CD4-positive, CD25-positive, alpha-beta regulatory T cell (primary cell): ENCODE results near the gene PPY. TPM values are rescaled to one million over a fixed set of nuclear protein-coding genes. Genes with fewer than 3 reads are reported as not detected.

ENCODE experiments used
- ATAC-seq, 2 donors: fragments of 150-1000 bp; cut with Tn5 transposase; one replicate each; pipeline ENCODE4 v1.10.0; 2021; ENCODE audit warnings: low read depth in 2 of 2, moderate number of reproducible peaks in 2 of 2, moderate library complexity in 1 of 2
- DNase-seq, 3 donors: peaks; one replicate each; pipeline versions ENCODE4 v3.0.0 to v3.0.0-alpha.2; 2012 to 2022; ENCODE audit warnings: mixed read lengths in 1 of 3
- H3K27ac ChIP-seq: one replicate; pipeline ENCODE4 v1.7.0; 2013; ENCODE audit warnings: mild to moderate bottlenecking, low read length; ENCODE audit not compliant: insufficient read depth, poor library complexity, severe bottlenecking
- H3K27me3 ChIP-seq: one replicate; pipeline ENCODE4 v1.7.0; 2013; ENCODE audit warnings: low read length; ENCODE audit not compliant: control insufficient read depth, insufficient read depth
- H3K36me3 ChIP-seq: one replicate; pipeline ENCODE4 v1.7.0; 2013; ENCODE audit warnings: mild to moderate bottlenecking, low read length, moderate library complexity; ENCODE audit not compliant: control insufficient read depth, insufficient read depth
- H3K4me1 ChIP-seq: 2 replicates; pipeline ENCODE4 v1.7.0; 2013; ENCODE audit warnings: mild to moderate bottlenecking, low read length; ENCODE audit not compliant: insufficient read depth, control insufficient read depth, poor library complexity, severe bottlenecking
- H3K4me3 ChIP-seq: one replicate; pipeline ENCODE4 v1.7.0; 2013; ENCODE audit warnings: low read depth, mild to moderate bottlenecking, low read length, moderate library complexity
- H3K9me3 ChIP-seq, 2 experiments: 1 replicate in 1 of 2; 2 replicates in 1 of 2; pipeline ENCODE4 v1.7.0; 2013; ENCODE audit warnings: low read length in 2 of 2, mild to moderate bottlenecking in 1 of 2, moderate library complexity in 1 of 2; ENCODE audit not compliant: control insufficient read depth in 2 of 2
- H3K27ac Mint-ChIP-seq, 3 donors: one replicate each; pipeline ENCODE4 v1.8.0; 2020 to 2022; ENCODE audit warnings: mild to moderate bottlenecking in 3 of 3, mixed read lengths in 3 of 3, moderate library complexity in 2 of 3
- H3K27me3 Mint-ChIP-seq: one replicate; pipeline ENCODE4 v1.8.0; 2022; ENCODE audit warnings: mild to moderate bottlenecking, mixed read lengths
- H3K36me3 Mint-ChIP-seq: one replicate; pipeline ENCODE4 v1.8.0; 2020; ENCODE audit warnings: mixed read lengths
- H3K4me1 Mint-ChIP-seq, 4 donors: one replicate each; pipeline ENCODE4 v1.8.0; 2020 to 2022; ENCODE audit warnings: mixed read lengths in 4 of 4, mild to moderate bottlenecking in 1 of 4
- H3K4me3 Mint-ChIP-seq, 4 donors: one replicate each; pipeline ENCODE4 v1.8.0; 2020 to 2022; ENCODE audit warnings: mild to moderate bottlenecking in 4 of 4, mixed read lengths in 4 of 4, moderate library complexity in 3 of 4
- H3K9me3 Mint-ChIP-seq, 7 donors: one replicate each; pipeline ENCODE4 v1.8.0; 2020 to 2022; ENCODE audit warnings: mixed read lengths in 7 of 7, mild to moderate bottlenecking in 3 of 7, moderate library complexity in 2 of 7
- polyA plus RNA-seq, 4 donors: library from polyadenylated mRNA; unstranded; fragments of 300-500 nt; fragmentation: Illumina TruSeq; gene quantifications; one replicate each; pipeline ENCODE4 v1.2.3, GENCODE V29; 2021
- total RNA-seq: library from RNA; stranded (reverse); gene quantifications from one replicate; pipeline ENCODE4 v1.2.3, GENCODE V29; 2022

PPY gene
- total and polyA plus RNA-seq, 5 donors from 2014 or later, result not detected

- Histone ChIP-seq H3K36me3 (no peaks in the 10 kb centered on the region), H3K4me3 (no peak overlapping the region), H3K27ac (no peak overlapping the region), H3K27me3 (no peaks in the 10 kb centered on the region), H3K4me1 (peaks cover 16% of the 10 kb centered on the region), H3K9me3 (no peaks in the 10 kb centered on the region)
- Mint-ChIP-seq H3K36me3 (no peaks in the 10 kb centered on the region), H3K27me3 (no peaks in the 10 kb centered on the region), H3K27ac (peak overlapping the region in 2 of 3 donors; percentile 66 to 77), H3K4me1 (peaks cover 8 to 21% (median 13%) of the 10 kb centered on the region in 4 donors), H3K4me3 (peak overlapping the region; percentile 56 to 91 (median 88)), H3K9me3 (no peaks in the 10 kb centered on the region)
- ATAC-seq (no peak), DNase-seq (no peak)
Observed at GRCh38 chr17:43916385-43916784, 25.9 kb downstream of the PPY start.

- ATAC-seq (no peak), DNase-seq (no peak)
- Histone ChIP-seq H3K4me1 (peaks cover 16% of the 10 kb centered on the region), H3K36me3 (no peaks in the 10 kb centered on the region), H3K9me3 (no peaks in the 10 kb centered on the region), H3K27me3 (no peaks in the 10 kb centered on the region), H3K27ac (no peak overlapping the region), H3K4me3 (no peak overlapping the region)
- H3K36me3 Mint-ChIP-seq, result no peaks in the 10 kb centered on the region
- H3K4me1 Mint-ChIP-seq, result peaks cover 8 to 21% (median 13%) of the 10 kb centered on the region in 4 donors
- H3K4me3 Mint-ChIP-seq, result no peak overlapping the region
- no peaks in the 10 kb centered on the region for H3K27me3 Mint-ChIP-seq
- peak overlapping the region in 1 of 3 donors; percentile 34 for H3K27ac Mint-ChIP-seq
- no peaks in the 10 kb centered on the region for H3K9me3 Mint-ChIP-seq
Observed at GRCh38 chr17:43915559-43915958, 26.7 kb downstream of the PPY start.

- H3K36me3 Mint-ChIP-seq, result no peaks in the 10 kb centered on the region
- peaks cover 8 to 21% (median 15%) of the 10 kb centered on the region in 4 donors for H3K4me1 Mint-ChIP-seq
- H3K27me3 Mint-ChIP-seq, result peaks cover 7% of the 10 kb centered on the region
- no peak overlapping the region for H3K27ac ChIP-seq
- no peaks in the 10 kb centered on the region for H3K9me3 ChIP-seq
- DNase-seq (no peak), ATAC-seq (no peak)
- H3K27ac Mint-ChIP-seq, result no peak overlapping the region
- H3K4me3 ChIP-seq, result no peak overlapping the region
- no peaks in the 10 kb centered on the region for H3K36me3 ChIP-seq
- no peak overlapping the region for H3K4me3 Mint-ChIP-seq
- H3K27me3 ChIP-seq, result no peaks in the 10 kb centered on the region
- H3K9me3 Mint-ChIP-seq, result no peaks in the 10 kb centered on the region
- H3K4me1 ChIP-seq, result peaks cover 16% of the 10 kb centered on the region
Observed at GRCh38 chr17:43914451-43914850, 27.8 kb downstream of the PPY start.

GRCh38 chr17:43913584-43913983 lies 28.7 kb downstream of the PPY start:
- no peak for ATAC-seq
- H3K27ac ChIP-seq, result no peak overlapping the region
- H3K4me1 ChIP-seq, result peaks cover 16% of the 10 kb centered on the region
- no peaks in the 10 kb centered on the region for H3K36me3 ChIP-seq
- H3K9me3 ChIP-seq, result no peaks in the 10 kb centered on the region
- DNase-seq, result no peak
- Mint-ChIP-seq H3K9me3 (no peaks in the 10 kb centered on the region), H3K36me3 (no peaks in the 10 kb centered on the region), H3K4me3 (no peak overlapping the region), H3K27ac (no peak overlapping the region), H3K27me3 (peaks cover 13% of the 10 kb centered on the region), H3K4me1 (peaks cover 8 to 20% (median 14%) of the 10 kb centered on the region in 4 donors)
- no peak overlapping the region for H3K4me3 ChIP-seq
- H3K27me3 ChIP-seq, result no peaks in the 10 kb centered on the region

- H3K4me1 Mint-ChIP-seq, result peaks cover 8 to 21% (median 16%) of the 10 kb centered on the region in 4 donors
- no peaks in the 10 kb centered on the region for H3K36me3 ChIP-seq
- H3K36me3 Mint-ChIP-seq, result no peaks in the 10 kb centered on the region
- ATAC-seq, result no peak
- no peaks in the 10 kb centered on the region for H3K9me3 ChIP-seq
- H3K4me1 ChIP-seq, result peaks cover 16% of the 10 kb centered on the region
- no peaks in the 10 kb centered on the region for H3K9me3 Mint-ChIP-seq
- H3K4me3 Mint-ChIP-seq, result no peak overlapping the region
- peaks cover 2% of the 10 kb centered on the region for H3K27me3 ChIP-seq
- no peak overlapping the region for H3K27ac Mint-ChIP-seq
- H3K27me3 Mint-ChIP-seq, result peaks cover 21% of the 10 kb centered on the region
- DNase-seq, result no peak
- no peak overlapping the region for H3K27ac ChIP-seq
- no peak overlapping the region for H3K4me3 ChIP-seq
Observed at GRCh38 chr17:43912635-43913304, 29.5 kb downstream of the PPY start.

- no peak for DNase-seq
- no peak overlapping the region for H3K27ac ChIP-seq
- H3K27me3 ChIP-seq, result peaks cover 5% of the 10 kb centered on the region
- H3K36me3 ChIP-seq, result no peaks in the 10 kb centered on the region
- peaks cover 4 to 20% (median 14%) of the 10 kb centered on the region in 4 donors for H3K4me1 Mint-ChIP-seq
- peaks cover 28% of the 10 kb centered on the region for H3K27me3 Mint-ChIP-seq
- H3K27ac Mint-ChIP-seq, result no peak overlapping the region
- H3K4me3 ChIP-seq, result no peak overlapping the region
- no peaks in the 10 kb centered on the region for H3K36me3 Mint-ChIP-seq
- ATAC-seq, result no peak
- peaks cover 16% of the 10 kb centered on the region for H3K4me1 ChIP-seq
- no peak overlapping the region for H3K4me3 Mint-ChIP-seq
- H3K9me3 Mint-ChIP-seq, result no peaks in the 10 kb centered on the region
- no peaks in the 10 kb centered on the region for H3K9me3 ChIP-seq
Observed at GRCh38 chr17:43911904-43912303, 30.4 kb downstream of the PPY start.

- H3K36me3 Mint-ChIP-seq, result no peaks in the 10 kb centered on the region
- H3K27ac Mint-ChIP-seq, result no peak overlapping the region
- H3K9me3 Mint-ChIP-seq, result no peaks in the 10 kb centered on the region
- H3K4me3 Mint-ChIP-seq, result peak overlapping the region in 1 of 4 donors; percentile 46
- DNase-seq (no peak), ATAC-seq (no peak)
- Histone ChIP-seq H3K36me3 (no peaks in the 10 kb centered on the region), H3K27me3 (peaks cover 12% of the 10 kb centered on the region), H3K4me3 (no peak overlapping the region), H3K4me1 (peaks cover 25% of the 10 kb centered on the region), H3K27ac (no peak overlapping the region), H3K9me3 (no peaks in the 10 kb centered on the region)
- H3K27me3 Mint-ChIP-seq, result peaks cover 50% of the 10 kb centered on the region
- peaks cover 0 to 25% (median 11%) of the 10 kb centered on the region in 4 donors for H3K4me1 Mint-ChIP-seq
Observed at GRCh38 chr17:43909537-43910231, 32.6 kb downstream of the PPY start.
